Hematopoietic multipotent progenitor cell treated with erythropoietin and hydrocortisone succinate and interleukin-3 and kit ligand, for 4 days (in vitro differentiated cells): ENCODE data around the gene TEAD3.

Experiments
- DNase-seq: peaks from one replicate; pipeline ENCODE4 v3.0.0-alpha.2; 2015

The TEAD3 gene

GRCh38 chr6:35474131-35474941 lies 22.5 kb downstream of the TEAD3 start:
- DNase-seq: no peak

- no peak for DNase-seq
These were observed 23.1 kb downstream of the TEAD3 start for GRCh38 chr6:35473850-35474130.

GRCh38 chr6:35473075-35473849 lies 23.6 kb downstream of the TEAD3 start:
- DNase-seq: no peak

DNA sequence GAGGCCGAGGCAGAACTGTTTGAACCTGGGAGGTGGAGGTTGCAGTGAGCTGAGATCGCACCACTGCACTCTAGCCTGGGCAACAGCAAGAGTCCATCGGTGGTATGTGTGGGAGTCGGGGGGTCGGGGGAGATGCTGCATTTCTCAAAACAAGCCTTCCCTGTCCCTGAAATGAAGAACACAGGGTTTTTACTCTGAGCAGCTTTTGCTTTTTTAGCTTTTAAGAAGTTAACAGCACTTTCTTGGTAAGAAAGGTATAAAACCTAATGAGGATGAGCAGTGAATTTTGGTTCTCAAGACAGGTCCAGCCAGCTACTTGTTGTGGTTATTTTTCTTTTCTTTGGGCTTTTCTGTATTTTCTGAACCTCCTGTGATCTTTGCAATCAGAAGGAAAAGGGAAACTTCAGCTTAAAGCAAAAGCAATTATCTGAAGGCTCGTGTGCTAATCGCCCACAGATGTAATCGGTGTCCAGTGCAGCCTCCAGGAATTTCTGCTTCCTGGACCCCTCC lies 25.0 kb downstream of the TEAD3 start:
- no peak for DNase-seq

DNA sequence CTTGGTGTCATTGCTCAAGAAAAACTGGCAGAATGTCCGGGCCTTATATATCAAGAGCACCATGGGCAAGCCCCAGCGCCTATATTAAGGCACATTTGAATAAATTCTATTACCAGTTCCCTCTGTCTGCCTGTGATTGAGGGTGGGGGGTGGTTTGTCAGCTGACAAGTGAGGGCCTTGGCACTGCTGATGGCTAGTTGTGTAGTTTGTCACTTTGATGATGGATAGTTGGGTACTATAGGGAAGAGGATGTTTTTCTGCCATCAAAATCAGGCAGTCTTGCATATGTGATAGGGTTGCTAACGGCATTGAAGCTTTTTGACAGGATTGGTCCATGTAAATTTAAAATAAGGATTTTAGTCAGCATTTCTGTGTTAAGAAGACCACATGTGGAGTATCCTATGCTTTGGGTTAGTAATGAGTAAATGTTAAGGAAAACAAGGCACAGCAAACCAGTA lies 26.2 kb downstream of the TEAD3 start:
- DNase-seq: no peak

DNA sequence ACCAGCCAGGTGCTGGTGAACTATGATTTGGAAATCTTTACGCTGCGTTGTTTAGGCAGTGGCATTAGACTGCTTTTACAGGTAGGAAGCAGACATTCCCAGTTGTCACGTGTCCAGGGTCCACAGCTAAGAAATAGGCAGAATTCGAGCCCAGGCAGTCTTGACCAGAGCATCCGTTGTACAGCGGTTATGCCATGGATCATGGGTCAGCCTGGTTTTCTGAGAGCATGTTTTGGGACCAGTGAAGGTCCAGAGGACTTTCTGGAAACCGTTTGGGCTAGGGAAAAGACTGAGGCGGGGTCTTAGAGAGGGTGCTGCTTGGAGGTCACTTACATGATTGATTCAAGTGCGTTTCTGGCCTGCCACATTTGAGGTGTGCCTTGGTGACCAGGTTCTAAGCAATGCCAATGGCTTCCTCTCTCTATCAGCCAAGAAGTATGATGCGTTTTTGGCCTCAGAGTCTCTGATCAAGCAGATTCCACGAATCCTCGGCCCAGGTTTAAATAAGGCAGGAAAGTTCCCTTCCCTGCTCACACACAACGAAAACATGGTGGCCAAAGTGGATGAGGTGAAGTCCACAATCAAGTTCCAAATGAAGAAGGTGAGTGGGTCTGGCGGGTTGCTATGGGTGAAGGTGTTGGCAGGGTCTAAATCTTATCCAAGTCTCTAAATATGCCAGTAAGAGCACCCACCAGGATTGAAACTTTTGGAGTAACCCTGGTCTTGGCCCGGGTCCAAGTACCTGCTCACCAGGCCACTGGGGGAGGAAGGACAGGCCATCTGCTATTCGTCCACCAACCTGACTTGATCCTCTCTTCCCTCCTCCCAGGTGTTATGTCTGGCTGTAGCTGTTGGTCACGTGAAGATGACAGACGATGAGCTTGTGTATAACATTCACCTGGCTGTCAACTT lies 26.9 kb downstream of the TEAD3 start:
- DNase-seq: no peak

- no peak for DNase-seq
These were observed 27.7 kb downstream of the TEAD3 start for GRCh38 chr6:35468980-35469750.

- peak; percentile 99 for DNase-seq
These were observed 28.5 kb downstream of the TEAD3 start, which contains the start of gene RPL10A for GRCh38 chr6:35468181-35468979. Gene RPL10A, plus strand, starts transcription at chr6:35468401. Its CDS starts 34 bp downstream, at chr6:35468435.

- DNase-seq: no peak
These were observed 31.2 kb downstream of the TEAD3 start for GRCh38 chr6:35465646-35466045.

DNA sequence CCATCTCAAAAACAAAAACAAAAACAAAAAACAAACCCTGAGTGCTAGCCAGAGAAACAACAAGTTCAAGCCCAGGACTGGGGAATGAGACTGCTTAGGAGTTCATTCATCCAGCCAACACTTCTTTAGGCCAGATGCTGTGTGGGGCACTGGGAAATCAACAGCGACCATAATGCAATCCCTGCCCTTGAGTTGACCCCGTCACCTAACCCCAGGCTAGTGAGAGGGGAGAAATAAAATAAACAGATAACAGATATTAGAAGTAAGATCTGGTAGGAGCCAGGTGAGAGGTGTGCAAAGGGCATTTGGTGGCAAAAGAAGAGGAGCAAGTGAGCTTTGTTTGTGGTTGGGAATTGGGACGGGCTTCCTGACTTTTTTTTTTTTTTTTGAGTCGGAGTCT lies 33.6 kb downstream of the TEAD3 start:
- no peak for DNase-seq

GRCh38 chr6:35461270-35461669 lies 35.6 kb downstream of the TEAD3 start:
- DNase-seq: no peak

DNA sequence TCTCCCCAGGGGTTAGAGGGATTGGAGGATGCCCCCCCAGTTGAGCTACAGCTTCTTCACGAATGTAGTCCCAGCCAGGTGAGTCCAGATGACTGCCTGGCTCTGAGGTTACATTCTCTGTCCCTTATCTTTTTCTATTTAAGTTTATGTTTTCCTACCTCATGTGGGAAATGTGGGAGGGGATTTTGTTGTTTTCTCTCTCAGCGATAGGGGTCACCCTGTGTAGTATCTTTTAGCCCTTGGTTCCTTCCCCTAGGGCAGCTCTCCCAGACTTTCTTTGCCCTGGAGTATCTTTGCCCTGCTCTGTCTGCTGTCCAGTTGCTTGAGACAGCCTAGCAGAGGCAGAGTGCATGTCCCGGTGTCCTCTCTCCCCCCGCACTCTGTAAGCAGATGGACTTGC lies 39.0 kb downstream of the TEAD3 start:
- DNase-seq: no peak

DNA sequence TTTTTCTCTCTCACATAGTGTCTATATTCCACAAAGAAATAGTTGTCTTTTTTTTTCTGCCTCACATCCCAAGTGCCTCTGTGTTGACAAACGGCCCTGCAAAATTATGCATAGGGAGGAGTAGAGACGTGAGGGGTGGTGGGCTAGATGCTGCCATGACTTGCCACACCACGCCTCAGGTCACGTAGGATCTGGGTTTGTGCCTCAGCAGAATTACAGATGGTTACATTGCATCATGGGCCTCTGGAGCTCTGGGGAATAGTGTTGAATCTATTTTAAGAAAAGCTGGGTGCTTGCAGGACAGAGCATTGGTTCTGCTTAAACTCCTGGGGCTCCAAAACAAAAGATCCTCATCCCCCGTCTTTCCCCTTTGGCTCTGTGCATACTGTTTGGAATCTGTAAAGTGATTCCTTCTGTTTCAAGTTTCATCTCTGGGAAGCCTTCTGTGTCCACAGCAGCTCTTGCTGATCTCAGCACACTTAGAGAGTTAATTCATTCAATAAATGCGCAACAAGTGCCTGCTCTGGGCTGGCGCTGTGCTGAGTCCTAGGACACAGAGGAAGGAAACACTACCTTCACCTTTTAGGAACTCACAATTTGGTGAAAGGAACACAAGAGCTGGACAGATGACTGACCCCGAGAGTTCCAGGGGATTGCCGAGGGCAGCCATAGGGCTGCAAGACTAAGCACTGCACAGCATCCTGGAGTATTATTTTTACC lies 42.3 kb downstream of the TEAD3 start:
- no peak for DNase-seq

- DNase-seq: peak; percentile 76
These were observed 43.6 kb downstream of the TEAD3 start for GRCh38 chr6:35453236-35453635.

GRCh38 chr6:35452183-35453090 lies 44.4 kb downstream of the TEAD3 start, which contains the start of gene FANCE:
Gene FANCE, plus strand, starts transcription at chr6:35452338. Its CDS starts 208 bp downstream, at chr6:35452546.
- DNase-seq: peak; percentile 96

GRCh38 chr6:35451354-35452182 lies 45.3 kb downstream of the TEAD3 start:
- DNase-seq: no peak

DNA sequence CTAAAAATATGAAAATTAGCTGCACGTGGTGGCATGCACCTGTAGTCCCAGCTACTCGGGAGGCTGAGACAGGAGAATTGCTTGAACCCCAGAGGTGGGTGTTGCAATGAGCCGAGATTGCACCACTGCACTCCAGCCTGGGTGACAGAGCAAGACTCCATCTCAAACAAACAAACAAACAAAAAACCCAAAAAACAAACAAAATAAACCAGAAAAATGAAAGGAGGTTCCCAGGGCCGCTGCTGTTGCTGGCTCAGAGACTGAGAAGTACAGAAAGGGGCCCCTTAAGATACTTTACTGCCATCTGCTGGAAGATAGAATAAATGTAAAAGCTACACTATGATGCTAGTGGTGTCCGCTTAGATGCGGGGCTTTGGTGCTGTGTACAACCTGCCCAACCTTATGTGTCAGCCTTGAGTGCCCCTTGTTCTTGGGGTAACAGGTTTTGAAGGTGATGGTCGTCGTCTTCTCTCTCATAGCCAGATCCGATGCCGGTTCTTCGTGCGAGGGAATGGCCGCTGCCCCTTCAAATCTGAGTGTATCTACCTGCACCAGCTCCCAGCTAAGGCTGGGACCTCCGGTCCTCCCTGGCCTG lies 47.5 kb downstream of the TEAD3 start:
- DNase-seq: peak; percentile 93

DNA sequence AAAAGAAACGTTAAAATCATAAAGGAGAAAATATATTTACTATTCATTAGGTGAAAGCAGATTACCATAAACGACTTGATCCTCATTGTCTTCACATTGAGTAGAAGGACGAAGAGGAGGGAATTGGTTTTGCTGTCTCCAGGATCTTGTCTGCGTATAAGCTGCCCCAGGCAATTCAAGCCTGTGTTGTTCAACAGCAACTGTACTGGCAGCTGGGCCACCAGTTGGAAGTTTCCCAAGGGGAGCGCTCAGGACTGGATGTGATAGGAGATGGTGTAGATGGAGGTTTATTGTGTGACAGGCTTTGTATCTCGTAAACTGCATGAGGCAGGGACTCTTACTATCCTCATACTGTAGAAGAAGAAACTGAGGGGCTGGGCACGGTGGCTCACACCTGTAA lies 48.7 kb downstream of the TEAD3 start:
- DNase-seq: no peak
